H1 (cell line): ENCODE data around the gene ASB8.

ENCODE experiments used
- CHD1 ChIP-seq: IDR thresholded peaks from 2 replicates; pipeline ENCODE4 v1.6.1; 2012; ENCODE audit warnings: low read depth, low read length, improper control_type of control experiment
- CHD2 ChIP-seq: IDR thresholded peaks from 2 replicates; pipeline ENCODE4 v1.6.1; 2012; ENCODE audit warnings: low read length, improper control_type of control experiment
- EP300 ChIP-seq, 2 experiments: IDR thresholded peaks; 1 replicate in 1 of 2; 2 replicates in 1 of 2; pipeline ENCODE4 v1.6.1; 2011 to 2012; ENCODE audit warnings: low read depth in 2 of 2, low read length in 2 of 2, mild to moderate bottlenecking in 2 of 2, borderline replicate concordance in 1 of 2, inconsistent platforms in 1 of 2, moderate library complexity in 1 of 2
- EZH2 ChIP-seq: fragments of 200-600 bp; sonication (generic); IDR thresholded peaks from 2 replicates; pipeline ENCODE4 v1.7.1; 2012; ENCODE audit warnings: low read depth, mild to moderate bottlenecking, moderate library complexity, low read length, inconsistent platforms; ENCODE audit not compliant: severe bottlenecking
- JUND ChIP-seq: IDR thresholded peaks from 2 replicates; pipeline ENCODE4 v1.6.1; 2011; ENCODE audit warnings: mild to moderate bottlenecking, improper control_type of control experiment, low read length
- MAFK ChIP-seq: IDR thresholded peaks from 2 replicates; pipeline ENCODE4 v1.6.1; 2012; ENCODE audit warnings: low read depth, mild to moderate bottlenecking, improper control_type of control experiment, low read length
- POLR2A ChIP-seq, 2 experiments: IDR thresholded peaks; 1 replicate in 1 of 2; 2 replicates in 1 of 2; pipeline ENCODE4 v1.6.1; 2011; ENCODE audit warnings: low read depth in 2 of 2, low read length in 2 of 2, mild to moderate bottlenecking in 2 of 2; ENCODE audit errors: control extremely low read depth in 1 of 2
- SIN3A ChIP-seq, 2 experiments: IDR thresholded peaks in 1 of 2; conservative IDR thresholded peaks in 1 of 2; 2 replicates each; pipeline ENCODE4 v1.6.1; 2011 to 2012; ENCODE audit warnings: low read length in 2 of 2, improper control_type of control experiment in 1 of 2, low read depth in 1 of 2, mild to moderate bottlenecking in 1 of 2
- YY1 ChIP-seq: IDR thresholded peaks from 2 replicates; pipeline ENCODE4 v1.6.1; 2011; ENCODE audit warnings: low read depth, mild to moderate bottlenecking, low read length
- ZNF274 ChIP-seq: IDR thresholded peaks from 2 replicates; pipeline ENCODE4 v1.7.0; 2012; ENCODE audit warnings: low read length, borderline replicate concordance; ENCODE audit errors: extremely low read depth
- TF ChIP-seq, protein P1 (sequence below), 3 experiments: IDR thresholded peaks; 1 replicate in 2 of 3; 2 replicates in 1 of 3; pipeline versions ENCODE4 v1.5.1 to v1.6.1; 2011; ENCODE audit warnings: low read length in 3 of 3, mild to moderate bottlenecking in 3 of 3, inconsistent platforms in 2 of 3, low read depth in 1 of 3, moderate library complexity in 1 of 3; ENCODE audit not compliant: insufficient read depth in 1 of 3; ENCODE audit errors: control extremely low read depth in 1 of 3
- TF ChIP-seq, protein P2 (sequence below): IDR thresholded peaks from 2 replicates; pipeline ENCODE4 v1.6.1; 2012; ENCODE audit warnings: inconsistent platforms

DNA sequence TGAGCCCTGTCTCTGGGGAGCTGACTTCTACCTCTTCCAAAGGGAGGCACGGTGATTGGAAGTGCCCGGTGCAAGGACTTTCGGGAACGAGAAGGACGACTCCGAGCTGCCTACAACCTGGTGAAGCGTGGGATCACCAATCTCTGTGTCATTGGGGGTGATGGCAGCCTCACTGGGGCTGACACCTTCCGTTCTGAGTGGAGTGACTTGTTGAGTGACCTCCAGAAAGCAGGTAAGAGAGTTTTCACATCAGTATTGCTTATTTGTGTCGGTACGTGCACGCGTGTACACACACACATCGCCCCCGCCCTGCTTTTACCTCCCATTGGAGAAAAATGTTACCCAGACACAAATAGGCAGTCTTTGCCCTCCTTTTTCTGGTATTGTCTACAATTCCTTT, 24.5 kb downstream of the ASB8 start:
- TF ChIP-seq CHD2: no peak
- no peak for TF ChIP-seq JUND
- TF ChIP-seq ZNF274: no peak
- TF ChIP-seq POLR2A (IDR thresholded peaks at IDR 0.05; ENCODE audit: control extremely low read depth in 1 of 2, low read depth in 2 of 2, low read length in 2 of 2): no peak
- no peak for TF ChIP-seq SIN3A (conservative IDR thresholded peaks at IDR 0.05 in 1 of 2, IDR thresholded peaks at IDR 0.05 in 1 of 2; ENCODE audit: low read depth in 1 of 2, low read length in 2 of 2)
- TF ChIP-seq, protein P1, sequence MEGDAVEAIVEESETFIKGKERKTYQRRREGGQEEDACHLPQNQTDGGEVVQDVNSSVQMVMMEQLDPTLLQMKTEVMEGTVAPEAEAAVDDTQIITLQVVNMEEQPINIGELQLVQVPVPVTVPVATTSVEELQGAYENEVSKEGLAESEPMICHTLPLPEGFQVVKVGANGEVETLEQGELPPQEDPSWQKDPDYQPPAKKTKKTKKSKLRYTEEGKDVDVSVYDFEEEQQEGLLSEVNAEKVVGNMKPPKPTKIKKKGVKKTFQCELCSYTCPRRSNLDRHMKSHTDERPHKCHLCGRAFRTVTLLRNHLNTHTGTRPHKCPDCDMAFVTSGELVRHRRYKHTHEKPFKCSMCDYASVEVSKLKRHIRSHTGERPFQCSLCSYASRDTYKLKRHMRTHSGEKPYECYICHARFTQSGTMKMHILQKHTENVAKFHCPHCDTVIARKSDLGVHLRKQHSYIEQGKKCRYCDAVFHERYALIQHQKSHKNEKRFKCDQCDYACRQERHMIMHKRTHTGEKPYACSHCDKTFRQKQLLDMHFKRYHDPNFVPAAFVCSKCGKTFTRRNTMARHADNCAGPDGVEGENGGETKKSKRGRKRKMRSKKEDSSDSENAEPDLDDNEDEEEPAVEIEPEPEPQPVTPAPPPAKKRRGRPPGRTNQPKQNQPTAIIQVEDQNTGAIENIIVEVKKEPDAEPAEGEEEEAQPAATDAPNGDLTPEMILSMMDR (IDR thresholded peaks at IDR 0.05; ENCODE audit: control extremely low read depth in 1 of 3, insufficient read depth in 1 of 3, low read depth in 1 of 3, low read length in 3 of 3): no peak
- TF ChIP-seq EZH2: no peak
- no peak for TF ChIP-seq YY1
- no peak for TF ChIP-seq MAFK
- TF ChIP-seq CHD1: no peak
- TF ChIP-seq, protein P2, sequence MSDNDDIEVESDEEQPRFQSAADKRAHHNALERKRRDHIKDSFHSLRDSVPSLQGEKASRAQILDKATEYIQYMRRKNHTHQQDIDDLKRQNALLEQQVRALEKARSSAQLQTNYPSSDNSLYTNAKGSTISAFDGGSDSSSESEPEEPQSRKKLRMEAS: no peak
- no peak for TF ChIP-seq EP300 (IDR thresholded peaks at IDR 0.05; ENCODE audit: borderline replicate concordance in 1 of 2, low read depth in 2 of 2, low read length in 2 of 2)
